ENCODE results near the gene CLEC1B.

The CLEC1B gene
- long read RNA-seq: 0 reads

DNA sequence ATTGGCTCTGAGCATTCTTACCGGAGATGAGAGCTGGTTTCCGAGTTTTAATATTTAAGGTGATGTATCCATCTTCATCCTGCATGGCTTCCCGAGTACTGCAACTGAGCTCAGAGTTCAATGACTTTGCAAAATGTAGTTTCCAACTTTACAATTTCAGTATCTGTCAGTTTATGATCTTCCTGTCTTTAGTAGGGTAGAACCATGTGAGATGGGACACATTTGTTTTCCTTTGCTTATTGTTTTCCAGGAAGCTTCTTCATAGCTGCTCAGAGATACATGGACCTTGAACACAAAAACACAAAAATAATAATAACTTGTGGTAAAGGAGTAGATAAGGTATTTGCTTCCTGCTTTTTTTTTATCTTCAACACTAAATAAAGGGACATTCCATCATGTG, at the start of gene CLEC1B:
CLEC1B (minus strand) TSS at position 106 of the 400 bp plus-strand sequence; CDS start at position 85, 21 bp downstream.
- DNase-seq (ENCODE audit: low read depth in 1 of 2, low spot score in 1 of 2): no peak
- Histone ChIP-seq H3K27me3 (ENCODE audit: insufficient read depth, poor library complexity, severe bottlenecking) (no peaks in the 10 kb centered on the region), H3K27ac (replicated peaks) (no peak within 1 kb of the TSS), H3K4me3 (replicated peaks; ENCODE audit: insufficient read depth, low read length) (no peak within 1 kb of the TSS)
- no peak for TF ChIP-seq GABPA (IDR thresholded peaks at IDR 0.05; ENCODE audit: low read depth)
- TF ChIP-seq POLR2AphosphoS5 (IDR thresholded peaks at IDR 0.05; ENCODE audit: low read depth): no peak
- TF ChIP-seq, protein P1, sequence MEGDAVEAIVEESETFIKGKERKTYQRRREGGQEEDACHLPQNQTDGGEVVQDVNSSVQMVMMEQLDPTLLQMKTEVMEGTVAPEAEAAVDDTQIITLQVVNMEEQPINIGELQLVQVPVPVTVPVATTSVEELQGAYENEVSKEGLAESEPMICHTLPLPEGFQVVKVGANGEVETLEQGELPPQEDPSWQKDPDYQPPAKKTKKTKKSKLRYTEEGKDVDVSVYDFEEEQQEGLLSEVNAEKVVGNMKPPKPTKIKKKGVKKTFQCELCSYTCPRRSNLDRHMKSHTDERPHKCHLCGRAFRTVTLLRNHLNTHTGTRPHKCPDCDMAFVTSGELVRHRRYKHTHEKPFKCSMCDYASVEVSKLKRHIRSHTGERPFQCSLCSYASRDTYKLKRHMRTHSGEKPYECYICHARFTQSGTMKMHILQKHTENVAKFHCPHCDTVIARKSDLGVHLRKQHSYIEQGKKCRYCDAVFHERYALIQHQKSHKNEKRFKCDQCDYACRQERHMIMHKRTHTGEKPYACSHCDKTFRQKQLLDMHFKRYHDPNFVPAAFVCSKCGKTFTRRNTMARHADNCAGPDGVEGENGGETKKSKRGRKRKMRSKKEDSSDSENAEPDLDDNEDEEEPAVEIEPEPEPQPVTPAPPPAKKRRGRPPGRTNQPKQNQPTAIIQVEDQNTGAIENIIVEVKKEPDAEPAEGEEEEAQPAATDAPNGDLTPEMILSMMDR (IDR thresholded peaks at IDR 0.05; ENCODE audit: insufficient read depth, low read length): no peak
- TF ChIP-seq, protein P2, sequence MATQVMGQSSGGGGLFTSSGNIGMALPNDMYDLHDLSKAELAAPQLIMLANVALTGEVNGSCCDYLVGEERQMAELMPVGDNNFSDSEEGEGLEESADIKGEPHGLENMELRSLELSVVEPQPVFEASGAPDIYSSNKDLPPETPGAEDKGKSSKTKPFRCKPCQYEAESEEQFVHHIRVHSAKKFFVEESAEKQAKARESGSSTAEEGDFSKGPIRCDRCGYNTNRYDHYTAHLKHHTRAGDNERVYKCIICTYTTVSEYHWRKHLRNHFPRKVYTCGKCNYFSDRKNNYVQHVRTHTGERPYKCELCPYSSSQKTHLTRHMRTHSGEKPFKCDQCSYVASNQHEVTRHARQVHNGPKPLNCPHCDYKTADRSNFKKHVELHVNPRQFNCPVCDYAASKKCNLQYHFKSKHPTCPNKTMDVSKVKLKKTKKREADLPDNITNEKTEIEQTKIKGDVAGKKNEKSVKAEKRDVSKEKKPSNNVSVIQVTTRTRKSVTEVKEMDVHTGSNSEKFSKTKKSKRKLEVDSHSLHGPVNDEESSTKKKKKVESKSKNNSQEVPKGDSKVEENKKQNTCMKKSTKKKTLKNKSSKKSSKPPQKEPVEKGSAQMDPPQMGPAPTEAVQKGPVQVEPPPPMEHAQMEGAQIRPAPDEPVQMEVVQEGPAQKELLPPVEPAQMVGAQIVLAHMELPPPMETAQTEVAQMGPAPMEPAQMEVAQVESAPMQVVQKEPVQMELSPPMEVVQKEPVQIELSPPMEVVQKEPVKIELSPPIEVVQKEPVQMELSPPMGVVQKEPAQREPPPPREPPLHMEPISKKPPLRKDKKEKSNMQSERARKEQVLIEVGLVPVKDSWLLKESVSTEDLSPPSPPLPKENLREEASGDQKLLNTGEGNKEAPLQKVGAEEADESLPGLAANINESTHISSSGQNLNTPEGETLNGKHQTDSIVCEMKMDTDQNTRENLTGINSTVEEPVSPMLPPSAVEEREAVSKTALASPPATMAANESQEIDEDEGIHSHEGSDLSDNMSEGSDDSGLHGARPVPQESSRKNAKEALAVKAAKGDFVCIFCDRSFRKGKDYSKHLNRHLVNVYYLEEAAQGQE (IDR thresholded peaks at IDR 0.05; ENCODE audit: insufficient replicate concordance, low read depth): no peak
- no peak for TF ChIP-seq SPI1 (IDR thresholded peaks at IDR 0.05; ENCODE audit: borderline replicate concordance, low read depth)

DNA sequence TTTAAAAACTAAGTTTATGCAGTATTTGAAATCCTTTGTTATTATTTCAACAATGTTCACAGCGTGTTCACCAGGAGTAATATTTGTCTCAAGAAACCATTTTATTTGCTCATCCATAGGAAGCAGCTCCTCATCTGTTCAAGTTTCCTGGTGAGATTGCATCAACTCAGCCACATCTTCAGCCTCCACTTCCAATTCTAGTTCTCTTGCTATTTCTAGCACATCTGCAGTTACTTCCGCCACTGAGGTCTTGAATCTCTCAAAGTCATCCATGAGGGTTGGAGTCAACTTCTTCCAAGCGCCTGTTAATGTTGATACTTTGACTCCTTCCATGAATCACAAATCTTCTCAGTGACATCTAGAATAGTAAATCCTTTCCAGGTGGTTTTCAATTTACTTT, 49.6 kb upstream of the CLEC1B start:
- TF ChIP-seq POLR2AphosphoS5 (IDR thresholded peaks at IDR 0.05; ENCODE audit: low read depth) (no peak), SPI1 (IDR thresholded peaks at IDR 0.05; ENCODE audit: borderline replicate concordance, low read depth) (no peak), GABPA (IDR thresholded peaks at IDR 0.05; ENCODE audit: low read depth) (no peak)
- TF ChIP-seq, protein P2 (IDR thresholded peaks at IDR 0.05; ENCODE audit: insufficient replicate concordance, low read depth): no peak
- TF ChIP-seq, protein P1 (IDR thresholded peaks at IDR 0.05; ENCODE audit: insufficient read depth, low read length): no peak
- H3K27me3 ChIP-seq (ENCODE audit: insufficient read depth, poor library complexity, severe bottlenecking): no peaks in the 10 kb centered on the region
- H3K4me3 ChIP-seq (replicated peaks; ENCODE audit: insufficient read depth, low read length): no peak overlapping the region
- H3K27ac ChIP-seq (replicated peaks): no peak overlapping the region
- peak; percentile 43 to 48 for DNase-seq (ENCODE audit: low read depth in 1 of 2, low spot score in 1 of 2)

DNA sequence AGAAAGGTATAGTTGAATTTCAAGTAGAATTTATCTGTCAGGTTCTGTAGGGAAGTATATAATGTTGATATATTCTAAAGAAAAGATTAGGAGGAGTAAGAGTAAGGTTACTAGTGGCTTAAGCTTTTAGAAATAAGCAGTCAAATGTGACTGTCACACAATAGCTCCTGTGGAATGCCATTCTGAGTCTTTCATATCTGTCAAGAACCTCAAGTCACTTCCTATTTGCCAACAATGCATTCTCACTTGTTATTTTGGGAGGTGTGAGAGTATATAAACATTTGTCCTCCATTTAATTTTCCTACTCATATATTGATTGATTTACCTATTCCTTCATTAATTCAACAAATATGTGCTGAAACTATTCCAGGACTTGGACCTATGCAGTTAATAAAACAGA, 43.2 kb upstream of the CLEC1B start:
- no peak overlapping the region for H3K27ac ChIP-seq (replicated peaks)
- TF ChIP-seq POLR2AphosphoS5 (IDR thresholded peaks at IDR 0.05; ENCODE audit: low read depth) (no peak), GABPA (IDR thresholded peaks at IDR 0.05; ENCODE audit: low read depth) (no peak), SPI1 (IDR thresholded peaks at IDR 0.05; ENCODE audit: borderline replicate concordance, low read depth) (no peak)
- TF ChIP-seq, protein P1 (IDR thresholded peaks at IDR 0.05; ENCODE audit: insufficient read depth, low read length): no peak
- H3K4me3 ChIP-seq (replicated peaks; ENCODE audit: insufficient read depth, low read length): no peak overlapping the region
- DNase-seq (ENCODE audit: low read depth in 1 of 2, low spot score in 1 of 2): no peak
- no peaks in the 10 kb centered on the region for H3K27me3 ChIP-seq (ENCODE audit: insufficient read depth, poor library complexity, severe bottlenecking)

Measured in HL-60 (cell line).